Measurements from ENCODE around the gene RNF167.

- TF ChIP-seq CTCF (IDR thresholded peaks at IDR 0.05), result no peak
- TF ChIP-seq POLR2A (IDR thresholded peaks at IDR 0.05), result no peak
Measured at GRCh38 chr17:4935650-4936049, 4.4 kb upstream of the RNF167 start.

All from lower leg skin (tissue), 3 donors.